IPS-NIHi7 (cell line): ENCODE data around the gene MC1R.
"Not testable (repeated sequence)": the region's sequence is repeated elsewhere in the genome, so short reads cannot be mapped to it uniquely, and the experiment has no call there.

Experiments
- DNase-seq: peaks from one replicate; pipeline ENCODE4 v3.0.0; 2012; ENCODE audit warnings: mixed read lengths; ENCODE audit errors: extremely low spot score

Gene MC1R

DNA sequence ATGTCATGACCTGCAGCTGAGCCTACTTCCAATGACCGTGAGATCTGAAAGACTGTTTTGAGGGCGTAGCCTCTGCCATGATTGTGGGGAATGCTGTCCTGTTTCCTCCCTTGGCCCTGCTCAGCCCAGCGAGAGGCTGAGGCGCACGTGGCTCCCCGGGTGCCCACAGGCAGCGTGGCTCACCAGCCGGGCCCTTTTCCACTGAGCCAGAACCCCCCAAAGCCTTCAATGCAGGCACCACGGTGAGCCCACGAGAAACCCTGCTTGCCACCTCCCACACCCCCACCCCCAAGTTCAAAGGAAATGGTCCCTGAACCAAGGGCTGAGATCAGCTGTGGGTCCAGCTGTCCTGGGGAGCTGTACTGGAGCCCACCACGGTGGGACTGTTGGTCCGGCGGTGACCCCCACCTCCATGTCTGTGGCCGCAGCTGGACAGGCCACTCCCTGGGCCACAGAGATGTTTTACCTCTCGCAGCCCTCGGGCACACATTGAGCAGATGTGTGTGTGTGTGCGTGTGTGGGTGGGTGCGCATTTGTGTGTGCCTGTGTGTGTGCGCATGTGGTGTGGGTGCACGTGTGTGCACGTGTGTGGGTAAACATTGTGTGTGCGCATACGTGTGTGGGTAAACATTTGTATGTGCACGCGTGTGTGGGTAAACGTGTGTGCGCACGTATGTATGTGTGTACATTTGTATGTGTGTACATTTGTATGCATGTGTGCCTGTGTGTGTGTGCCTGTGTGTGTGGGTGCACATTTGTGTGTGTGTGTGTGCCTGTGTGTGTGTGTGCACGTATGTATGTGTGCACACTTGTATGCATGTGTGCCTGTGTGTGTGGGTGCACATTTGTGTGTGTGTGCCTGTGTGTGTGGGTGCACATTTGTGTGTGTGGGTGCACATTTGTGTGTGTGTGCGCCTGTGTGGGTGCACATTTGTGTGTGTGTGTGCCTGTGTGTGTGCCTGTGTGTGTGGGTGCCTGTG, 5.0 kb upstream of the MC1R start:
- no peak for DNase-seq

DNA sequence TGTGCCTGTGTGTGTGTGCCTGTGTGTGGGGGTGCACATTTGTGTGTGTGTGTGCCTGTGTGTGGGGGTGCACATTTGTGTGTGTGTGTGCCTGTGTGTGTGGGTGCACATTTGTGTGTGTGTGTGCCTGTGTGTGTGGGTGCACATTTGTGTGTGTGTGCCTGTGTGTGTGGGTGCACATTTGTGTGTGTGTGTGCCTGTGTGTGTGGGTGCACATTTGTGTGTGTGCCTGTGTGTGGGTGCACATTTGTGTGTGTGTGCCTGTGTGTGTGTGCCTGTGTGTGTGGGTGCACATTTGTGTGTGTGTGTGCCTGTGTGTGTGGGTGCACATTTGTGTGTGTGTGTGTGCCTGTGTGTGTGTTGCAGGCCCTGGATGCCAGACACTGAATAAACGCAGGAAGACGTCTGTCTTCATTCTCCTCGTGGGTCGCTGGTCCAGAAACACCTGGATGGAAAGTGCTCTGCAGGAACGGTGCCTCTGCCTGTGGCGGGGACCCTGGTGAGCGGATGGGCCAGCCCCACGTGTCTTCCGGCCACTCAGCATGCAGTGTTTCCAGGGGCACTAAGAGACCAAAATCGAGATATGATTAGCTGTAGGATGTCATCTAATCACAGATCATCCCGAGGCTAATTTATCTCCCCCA, 3.9 kb upstream of the MC1R start:
- not testable (repeated sequence) for DNase-seq

DNA sequence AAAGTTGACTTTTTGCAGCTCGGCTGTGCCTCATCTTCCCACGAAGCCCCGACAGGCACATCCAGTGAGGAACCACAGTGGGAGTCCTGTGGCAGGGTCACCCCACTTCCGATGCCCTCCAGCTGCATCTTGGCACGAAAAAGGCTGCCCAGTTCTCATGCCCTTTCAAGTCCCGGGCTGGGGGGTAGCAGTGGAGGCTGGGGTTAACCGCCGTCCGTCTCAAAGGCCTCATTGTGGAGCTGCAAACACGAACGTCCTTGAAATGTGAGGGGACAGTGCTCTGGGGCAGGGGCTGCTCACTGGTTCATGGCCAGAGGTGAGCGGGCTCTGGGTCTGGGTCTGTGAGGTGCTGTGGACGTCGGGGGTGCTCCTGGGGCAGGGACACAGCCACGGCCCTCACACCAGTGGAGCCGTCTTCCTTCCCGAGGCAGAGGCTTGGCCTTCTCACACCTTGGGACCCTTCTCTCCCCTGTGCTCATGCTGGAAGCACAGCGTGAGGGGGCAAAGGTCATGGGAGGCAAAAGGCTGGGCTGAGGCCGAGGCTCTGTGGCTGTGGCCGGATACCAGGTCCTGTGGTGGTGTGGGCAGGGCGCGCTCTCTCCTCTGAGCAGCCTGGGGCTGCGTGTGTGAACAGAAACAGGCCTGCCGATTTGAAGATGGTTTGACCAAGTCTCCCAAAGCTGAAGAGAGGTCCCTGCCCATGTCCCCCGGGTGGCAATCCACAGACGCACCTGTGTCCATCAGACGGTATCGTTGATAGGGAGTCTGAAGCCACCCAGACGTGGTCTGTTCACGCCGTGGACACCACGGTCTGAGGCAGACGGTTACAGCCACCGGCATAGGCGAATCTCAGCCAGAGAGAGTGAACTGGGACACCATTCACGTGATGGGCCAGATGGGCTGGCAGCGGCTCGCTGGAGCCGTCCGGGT, 3.1 kb upstream of the MC1R start:
- DNase-seq = no peak

DNA sequence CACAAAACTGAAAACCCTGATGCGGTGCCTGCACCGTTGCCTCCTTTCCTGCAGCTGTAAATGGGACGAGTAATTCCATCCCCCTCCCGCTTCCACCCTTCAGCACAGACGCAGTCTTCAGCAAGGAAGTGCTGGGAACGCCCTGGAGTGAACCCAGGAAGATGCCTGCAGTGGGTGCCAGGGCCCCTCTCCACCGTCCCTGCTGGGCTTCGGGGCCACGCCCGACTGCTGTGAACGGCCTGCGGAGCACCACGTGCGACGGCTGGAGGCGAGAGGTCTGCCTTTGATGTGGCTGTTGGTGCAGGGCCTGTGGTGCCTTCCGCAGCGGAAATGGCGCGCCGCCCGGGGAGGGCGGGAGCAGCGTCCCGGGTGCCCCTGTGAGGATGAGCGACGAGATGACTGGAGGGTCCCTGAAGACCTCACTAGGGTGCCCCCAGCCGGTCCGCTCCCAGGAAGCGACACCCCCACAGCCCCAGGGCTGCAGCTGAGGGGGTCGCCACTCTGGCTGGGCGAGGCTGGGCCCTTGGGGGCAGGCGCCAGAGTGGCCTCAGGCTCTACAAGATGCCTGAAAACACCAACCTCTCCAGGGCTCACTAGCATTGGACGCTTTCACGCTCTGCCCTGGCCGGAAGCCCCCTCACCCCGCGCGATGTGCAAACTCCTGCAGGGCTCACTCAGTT, 749 bp upstream of the MC1R start:
- peak; percentile 60 for DNase-seq

DNA sequence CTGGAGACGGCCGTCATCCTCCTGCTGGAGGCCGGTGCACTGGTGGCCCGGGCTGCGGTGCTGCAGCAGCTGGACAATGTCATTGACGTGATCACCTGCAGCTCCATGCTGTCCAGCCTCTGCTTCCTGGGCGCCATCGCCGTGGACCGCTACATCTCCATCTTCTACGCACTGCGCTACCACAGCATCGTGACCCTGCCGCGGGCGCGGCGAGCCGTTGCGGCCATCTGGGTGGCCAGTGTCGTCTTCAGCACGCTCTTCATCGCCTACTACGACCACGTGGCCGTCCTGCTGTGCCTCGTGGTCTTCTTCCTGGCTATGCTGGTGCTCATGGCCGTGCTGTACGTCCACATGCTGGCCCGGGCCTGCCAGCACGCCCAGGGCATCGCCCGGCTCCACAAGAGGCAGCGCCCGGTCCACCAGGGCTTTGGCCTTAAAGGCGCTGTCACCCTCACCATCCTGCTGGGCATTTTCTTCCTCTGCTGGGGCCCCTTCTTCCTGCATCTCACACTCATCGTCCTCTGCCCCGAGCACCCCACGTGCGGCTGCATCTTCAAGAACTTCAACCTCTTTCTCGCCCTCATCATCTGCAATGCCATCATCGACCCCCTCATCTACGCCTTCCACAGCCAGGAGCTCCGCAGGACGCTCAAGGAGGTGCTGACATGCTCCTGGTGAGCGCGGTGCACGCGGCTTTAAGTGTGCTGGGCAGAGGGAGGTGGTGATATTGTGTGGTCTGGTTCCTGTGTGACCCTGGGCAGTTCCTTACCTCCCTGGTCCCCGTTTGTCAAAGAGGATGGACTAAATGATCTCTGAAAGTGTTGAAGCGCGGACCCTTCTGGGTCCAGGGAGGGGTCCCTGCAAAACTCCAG, 1.1 kb downstream of the MC1R start:
- DNase-seq = no peak

DNA sequence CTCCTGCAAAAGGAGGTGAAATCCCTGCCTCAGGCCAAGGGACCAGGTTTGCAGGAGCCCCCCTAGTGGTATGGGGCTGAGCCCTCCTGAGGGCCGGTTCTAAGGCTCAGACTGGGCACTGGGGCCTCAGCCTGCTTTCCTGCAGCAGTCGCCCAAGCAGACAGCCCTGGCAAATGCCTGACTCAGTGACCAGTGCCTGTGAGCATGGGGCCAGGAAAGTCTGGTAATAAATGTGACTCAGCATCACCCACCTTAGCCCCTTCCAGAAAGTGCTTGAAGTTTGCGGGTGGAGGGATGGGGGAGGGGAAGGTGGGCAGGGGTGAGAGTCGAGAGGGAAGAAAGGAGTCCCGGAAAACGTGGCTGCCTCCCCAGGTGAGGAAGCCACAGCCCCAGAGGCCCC, 2.1 kb downstream of the MC1R start:
- DNase-seq = no peak

DNA sequence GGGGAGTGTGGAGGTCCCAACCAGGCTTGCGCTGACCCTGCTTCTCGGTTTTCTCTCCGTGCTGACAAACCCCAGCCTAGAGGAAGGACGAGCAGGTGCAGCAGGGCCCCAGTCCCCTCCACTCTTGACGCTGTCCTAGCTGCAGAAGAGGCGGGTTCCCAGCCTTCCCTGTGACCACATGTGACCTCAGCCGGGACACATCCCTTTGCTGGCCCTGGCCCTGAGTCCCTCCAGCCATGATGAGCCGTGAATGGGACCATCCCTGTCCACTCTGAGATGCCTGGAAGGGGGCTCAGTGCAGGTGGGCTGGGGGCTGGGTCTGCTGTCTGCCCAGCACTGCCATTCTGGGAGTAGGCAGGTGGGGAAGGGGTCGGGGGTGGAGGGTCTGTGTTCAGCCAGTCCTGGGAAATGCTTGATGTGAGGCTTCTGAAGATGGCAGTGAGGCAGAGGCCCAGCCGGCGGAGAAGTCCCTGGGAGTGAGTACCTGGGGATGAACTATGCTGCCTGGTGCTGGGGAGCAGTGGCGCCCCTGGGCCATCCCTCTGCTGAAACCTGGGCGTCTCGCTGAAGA, 2.6 kb downstream of the MC1R start:
- no peak for DNase-seq

DNA sequence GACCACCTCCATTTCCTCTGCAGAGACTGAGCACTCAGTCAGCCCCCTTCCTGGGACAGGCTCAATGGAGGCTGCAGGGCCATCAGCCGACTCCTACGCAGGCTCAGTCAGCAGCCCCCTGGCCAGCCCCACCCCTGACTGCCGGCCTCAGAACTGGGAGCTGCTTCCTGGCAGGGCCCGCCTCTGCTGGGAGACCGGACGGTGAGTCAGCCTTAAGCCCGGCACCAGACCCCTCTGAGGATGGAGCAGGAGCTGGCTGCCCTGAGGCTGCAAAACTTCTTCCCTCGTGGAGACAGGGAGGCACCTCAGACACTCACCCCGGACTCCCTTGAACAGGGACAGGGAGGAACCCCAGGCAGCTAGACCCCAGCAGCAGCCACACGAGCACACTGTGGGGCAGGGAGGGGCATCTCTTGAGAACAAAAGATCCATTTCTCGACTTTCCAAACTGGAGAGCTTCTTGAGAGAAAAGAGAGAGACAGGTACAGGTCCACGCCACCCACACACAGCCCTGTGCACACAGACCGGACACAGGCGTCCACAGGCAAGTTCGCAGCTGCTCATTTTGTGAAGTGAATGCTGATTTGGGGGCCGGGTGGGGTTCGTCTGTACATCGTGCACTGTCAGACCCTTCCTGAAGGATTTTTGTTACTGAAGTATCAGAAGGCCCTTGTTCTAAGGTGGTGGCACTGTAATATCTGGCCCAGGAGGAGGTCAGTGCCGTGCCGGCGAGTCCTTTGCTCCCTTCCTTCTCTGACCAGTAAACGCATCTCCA, 3.2 kb downstream of the MC1R start:
- peak; percentile 79 for DNase-seq

DNA sequence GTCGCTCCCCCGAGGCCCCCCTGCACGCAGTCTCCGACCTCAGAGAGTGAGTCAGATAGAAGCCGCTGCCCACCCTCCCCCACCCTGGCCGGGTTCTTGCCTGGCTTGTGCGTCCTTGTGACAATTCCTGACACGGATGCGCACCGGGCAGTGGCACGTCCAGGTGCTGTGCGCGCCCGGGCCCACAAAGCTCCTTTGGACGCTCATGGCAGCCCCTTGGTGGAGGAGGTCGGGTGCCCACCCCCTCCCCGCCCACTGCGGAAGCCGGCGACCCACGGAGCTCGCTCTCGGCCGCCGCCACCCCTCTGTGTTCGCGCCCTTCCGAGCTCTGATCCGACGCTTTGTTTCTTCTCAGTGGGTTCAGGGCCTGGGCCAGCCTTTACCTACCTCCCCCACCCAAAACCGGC, 3.8 kb downstream of the MC1R start:
- DNase-seq = peak; percentile 59

DNA sequence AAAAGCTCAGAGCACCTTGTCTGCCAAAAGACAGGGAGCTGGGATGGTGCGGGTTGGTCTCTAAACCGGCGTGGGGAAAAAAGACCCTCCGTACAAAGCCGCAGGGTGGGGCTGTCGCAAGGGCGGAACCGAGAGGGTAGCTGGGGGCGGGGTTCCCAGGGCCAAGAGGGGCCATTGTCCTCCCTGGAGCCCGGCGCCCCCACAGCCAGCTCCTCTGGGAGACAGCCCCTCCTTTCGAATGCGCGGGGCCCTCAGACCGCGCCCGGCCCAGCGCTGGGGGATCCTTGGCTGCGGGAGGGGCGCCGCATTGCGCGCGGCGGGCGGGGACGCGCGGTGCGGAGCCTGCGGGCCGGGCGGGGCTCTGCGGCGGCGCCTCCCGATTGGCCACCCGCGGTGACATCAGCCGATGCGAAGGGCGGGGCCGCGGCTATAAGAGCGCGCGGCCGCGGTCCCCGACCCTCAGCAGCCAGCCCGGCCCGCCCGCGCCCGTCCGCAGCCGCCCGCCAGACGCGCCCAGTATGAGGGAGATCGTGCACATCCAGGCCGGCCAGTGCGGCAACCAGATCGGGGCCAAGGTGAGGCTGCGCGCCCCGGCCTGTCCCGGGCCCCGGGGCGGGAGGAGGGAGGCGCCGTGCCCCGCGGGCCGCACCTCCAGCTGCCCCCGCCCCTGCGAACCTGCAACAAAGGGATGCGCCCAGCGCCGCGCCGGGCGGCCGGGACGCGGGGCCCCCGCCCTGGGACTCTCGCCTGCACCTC, 4.4 kb downstream of the MC1R start, which contains the start of gene TUBB3:
Gene TUBB3, plus strand, starts transcription at position 459 of the 756 bp plus-strand sequence. Its CDS starts 60 bp downstream, at position 519.
- peak; percentile 92 for DNase-seq

DNA sequence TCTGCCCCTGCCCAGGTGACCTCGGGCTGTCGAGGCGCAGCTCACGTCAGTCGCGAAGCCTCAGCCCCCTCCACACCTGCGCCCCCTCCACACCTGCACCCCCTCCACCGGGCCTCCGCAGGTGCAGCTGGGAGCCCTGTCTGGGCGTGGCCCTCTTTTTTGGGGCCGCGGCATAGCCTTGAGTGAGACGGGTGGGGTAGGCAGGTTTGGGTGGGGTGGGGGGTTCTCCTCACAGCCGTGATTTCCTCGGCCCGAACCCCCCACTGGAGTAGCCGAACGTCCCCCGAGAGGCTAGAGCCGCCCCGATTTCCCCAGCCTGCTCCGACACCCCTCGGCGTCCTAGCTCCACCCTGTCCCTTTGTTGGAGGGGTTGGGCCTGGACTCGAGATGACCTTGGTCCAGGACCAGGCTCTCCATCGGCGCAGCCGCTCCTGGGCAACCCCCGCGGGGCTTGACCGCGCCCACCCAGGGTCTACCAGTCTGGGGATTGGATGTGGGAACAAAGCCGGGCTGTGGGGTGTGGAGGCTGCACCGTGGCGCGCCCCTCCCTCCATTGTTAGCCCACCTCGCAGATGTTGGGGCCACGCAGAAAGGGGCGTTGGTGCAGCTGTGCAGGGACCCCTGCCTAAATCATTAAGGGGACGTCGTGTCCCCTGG, 5.1 kb downstream of the MC1R start:
- no peak for DNase-seq

DNA sequence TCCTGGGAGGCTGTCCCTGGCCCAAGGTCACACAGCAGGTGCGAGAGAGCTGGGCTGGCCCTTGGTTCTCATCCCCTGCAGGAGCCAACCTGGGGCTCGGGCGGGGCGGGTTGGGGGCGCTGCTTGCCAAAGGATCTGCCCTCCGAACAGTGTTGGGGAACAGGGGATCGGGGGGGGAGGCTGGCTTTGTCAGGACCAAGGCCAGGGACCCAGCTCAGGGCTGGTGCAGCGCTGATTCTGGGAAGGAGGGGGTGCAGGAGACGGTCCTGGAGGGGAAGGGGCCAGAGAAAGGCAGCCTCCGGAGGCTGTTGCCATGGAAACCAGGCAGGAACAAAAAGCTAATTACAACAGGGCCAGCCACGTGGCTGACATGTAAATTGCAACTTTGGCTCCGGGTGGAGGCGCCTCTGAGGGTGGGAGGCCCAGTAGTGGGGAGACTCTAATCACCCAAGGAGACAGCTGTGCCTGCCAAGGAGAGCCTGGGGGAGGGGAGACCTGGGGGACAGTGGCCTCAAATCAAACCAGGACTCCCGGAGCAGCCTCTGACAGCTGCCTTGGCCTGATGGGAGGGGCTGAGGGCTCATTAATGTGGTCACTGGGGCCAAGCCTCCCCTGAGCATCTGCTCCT, 5.7 kb downstream of the MC1R start:
- peak; percentile 71 for DNase-seq

DNA sequence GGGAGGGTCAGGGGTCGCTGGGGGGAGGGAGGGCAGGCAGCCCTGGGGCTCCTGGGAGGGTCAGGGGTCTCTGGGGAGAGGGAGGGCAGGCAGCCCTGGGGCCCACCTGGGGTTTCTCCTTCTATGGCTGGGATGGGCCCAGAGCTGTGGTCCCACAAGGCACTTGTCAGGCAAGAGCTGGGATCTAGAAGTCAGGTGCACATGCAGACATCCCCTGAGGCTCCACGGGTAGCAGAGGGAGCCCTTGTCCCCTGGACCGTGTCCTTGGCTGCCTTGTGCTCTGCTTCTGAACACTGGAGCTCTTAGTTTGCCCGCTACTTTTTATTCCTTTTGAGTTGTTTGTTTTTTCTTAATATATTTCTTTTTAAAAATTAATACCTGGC, 6.3 kb downstream of the MC1R start:
- no peak for DNase-seq

DNA sequence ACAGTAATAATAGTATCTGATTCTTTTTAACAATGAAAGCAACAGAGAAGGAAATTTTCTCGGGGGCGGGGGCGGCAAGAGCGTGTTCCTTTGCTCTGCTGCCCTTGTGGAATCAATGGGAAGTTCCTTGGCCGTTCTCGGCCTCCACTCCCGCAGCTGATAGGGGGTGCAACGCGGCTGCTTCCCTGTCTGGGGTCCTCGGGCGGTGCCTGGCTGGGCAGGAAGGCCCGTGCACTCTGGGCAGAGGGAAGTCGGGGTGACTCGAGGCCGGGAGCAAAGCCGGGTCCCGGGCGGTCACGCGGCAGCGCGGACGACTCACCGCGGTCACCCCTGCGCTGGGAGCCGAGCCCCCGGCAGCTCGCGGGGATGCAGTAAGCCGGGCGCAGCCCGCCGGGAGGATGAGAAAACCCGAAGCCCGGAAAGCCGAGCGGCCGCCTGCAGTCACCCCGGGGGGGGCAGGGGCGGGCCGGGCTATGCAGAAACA, 7.0 kb downstream of the MC1R start:
- no peak for DNase-seq

DNA sequence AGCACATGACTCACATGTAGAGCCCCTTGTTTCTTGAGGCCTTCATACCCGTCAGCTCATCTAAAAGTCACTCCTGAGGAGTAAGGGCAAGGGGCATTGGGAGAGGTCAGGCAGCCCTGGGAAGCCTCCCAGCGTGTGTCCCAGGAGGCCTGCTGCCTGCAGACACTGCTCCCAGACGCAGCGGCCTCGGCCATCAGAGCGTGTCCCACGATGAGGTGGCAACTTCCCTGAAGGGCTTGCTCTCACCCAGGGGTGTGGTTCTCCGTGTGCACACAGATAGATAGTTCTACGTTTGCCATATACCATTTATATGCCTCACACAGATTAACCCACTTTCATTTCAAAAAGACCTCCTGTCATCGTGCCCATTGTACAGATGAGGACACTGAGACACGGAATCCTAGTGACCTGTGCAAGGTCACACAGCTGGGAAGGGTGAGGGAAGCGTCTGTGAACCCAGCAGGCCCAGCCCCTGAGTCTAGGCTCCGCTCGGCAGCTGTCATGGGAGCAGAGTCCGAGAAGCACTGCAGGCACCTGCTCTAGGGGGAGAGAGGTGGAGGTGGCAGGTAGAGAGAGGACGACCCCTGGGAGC, 12.7 kb downstream of the MC1R start:
- no peak for DNase-seq

DNA sequence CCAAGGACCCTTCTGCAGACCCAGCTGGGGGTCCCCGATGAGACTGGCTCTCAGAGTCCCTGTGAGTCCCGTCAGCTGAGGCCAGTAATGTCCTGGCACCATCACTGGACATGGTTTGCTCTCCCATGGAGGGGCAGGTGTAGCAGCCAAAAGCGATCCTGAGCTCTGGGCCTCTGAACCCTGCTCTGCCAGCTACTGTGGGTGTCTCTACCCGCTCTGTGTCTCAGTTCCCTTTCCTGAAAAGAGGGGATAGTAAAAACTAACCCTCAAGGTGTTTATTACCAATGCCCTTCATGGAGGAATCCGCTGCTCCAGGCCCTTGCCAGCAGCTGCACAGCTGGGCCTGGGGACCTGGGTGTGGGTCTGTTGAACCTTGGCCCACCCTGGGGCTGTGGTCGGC, 13.3 kb downstream of the MC1R start:
- DNase-seq = no peak

DNA sequence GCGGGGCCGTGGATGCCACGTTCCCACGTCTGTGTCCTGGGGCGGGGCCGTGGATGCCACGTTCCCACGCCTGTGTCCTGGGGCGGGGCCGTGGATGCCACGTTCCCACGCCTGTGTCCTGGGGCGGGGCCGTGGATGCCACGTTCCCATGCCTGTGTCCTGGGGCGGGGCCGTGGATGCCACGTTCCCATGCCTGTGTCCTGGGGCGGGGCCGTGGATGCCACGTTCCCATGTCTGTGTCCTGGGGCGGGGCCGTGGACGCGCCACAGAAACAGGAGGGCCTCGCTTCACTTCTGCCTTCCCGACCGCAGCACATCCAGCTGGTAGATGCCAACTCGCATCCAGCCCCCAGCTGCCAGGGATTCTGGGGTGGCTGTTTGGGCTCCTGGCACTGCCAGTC, 15.4 kb downstream of the MC1R start:
- not testable (repeated sequence) for DNase-seq
